ENCODE data around the gene TTC28. TPM values are rescaled to one million over a fixed set of nuclear protein-coding genes. Genes with fewer than 3 reads are reported as not detected.

Gene TTC28
- total and polyA plus RNA-seq, 12 donors, result 3.4 to 75.6 (median 28.6) TPM

DNA sequence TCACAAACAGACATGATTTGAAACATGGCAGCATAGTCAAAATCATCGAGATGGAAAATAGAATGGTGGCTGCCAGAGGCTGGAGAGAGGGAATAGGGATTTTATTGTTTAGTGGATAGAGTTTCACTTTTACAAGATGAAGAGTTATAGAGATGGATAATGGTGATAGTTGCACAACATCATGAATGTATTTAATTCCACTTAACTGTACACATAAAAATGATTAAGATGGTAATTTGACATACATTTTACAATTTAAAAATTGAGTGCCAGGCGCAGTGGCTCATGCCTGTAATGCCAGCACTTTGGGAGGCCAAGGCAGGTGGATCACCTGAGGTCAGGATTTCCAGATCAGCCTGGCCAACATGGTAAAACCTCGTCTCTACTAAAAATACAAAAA is 21.2 kb downstream of the TTC28 start:
- no peak for TF ChIP-seq POLR2A (IDR thresholded peaks at IDR 0.05)
- TF ChIP-seq, protein P1, sequence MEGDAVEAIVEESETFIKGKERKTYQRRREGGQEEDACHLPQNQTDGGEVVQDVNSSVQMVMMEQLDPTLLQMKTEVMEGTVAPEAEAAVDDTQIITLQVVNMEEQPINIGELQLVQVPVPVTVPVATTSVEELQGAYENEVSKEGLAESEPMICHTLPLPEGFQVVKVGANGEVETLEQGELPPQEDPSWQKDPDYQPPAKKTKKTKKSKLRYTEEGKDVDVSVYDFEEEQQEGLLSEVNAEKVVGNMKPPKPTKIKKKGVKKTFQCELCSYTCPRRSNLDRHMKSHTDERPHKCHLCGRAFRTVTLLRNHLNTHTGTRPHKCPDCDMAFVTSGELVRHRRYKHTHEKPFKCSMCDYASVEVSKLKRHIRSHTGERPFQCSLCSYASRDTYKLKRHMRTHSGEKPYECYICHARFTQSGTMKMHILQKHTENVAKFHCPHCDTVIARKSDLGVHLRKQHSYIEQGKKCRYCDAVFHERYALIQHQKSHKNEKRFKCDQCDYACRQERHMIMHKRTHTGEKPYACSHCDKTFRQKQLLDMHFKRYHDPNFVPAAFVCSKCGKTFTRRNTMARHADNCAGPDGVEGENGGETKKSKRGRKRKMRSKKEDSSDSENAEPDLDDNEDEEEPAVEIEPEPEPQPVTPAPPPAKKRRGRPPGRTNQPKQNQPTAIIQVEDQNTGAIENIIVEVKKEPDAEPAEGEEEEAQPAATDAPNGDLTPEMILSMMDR (IDR thresholded peaks at IDR 0.05), result no peak
- no peak for DNase-seq
- intact Hi-C loops (cut with DNase I), result no loop called here
- no peaks in the 10 kb centered on the region for H3K9me3 ChIP-seq (replicated peaks in 1 of 3)
- H3K27ac ChIP-seq, result no peak overlapping the region
- H3K4me1 ChIP-seq (replicated peaks in 1 of 2), result no peaks in the 10 kb centered on the region
- H3K36me3 ChIP-seq (replicated peaks in 1 of 2), result no peaks in the 10 kb centered on the region
- H3K27me3 ChIP-seq, result no peaks in the 10 kb centered on the region
- 91% methylated on average over 3 of the region's 3 CpGs for WGBS, 4 donors
- no peak overlapping the region for H3K4me3 ChIP-seq

DNA sequence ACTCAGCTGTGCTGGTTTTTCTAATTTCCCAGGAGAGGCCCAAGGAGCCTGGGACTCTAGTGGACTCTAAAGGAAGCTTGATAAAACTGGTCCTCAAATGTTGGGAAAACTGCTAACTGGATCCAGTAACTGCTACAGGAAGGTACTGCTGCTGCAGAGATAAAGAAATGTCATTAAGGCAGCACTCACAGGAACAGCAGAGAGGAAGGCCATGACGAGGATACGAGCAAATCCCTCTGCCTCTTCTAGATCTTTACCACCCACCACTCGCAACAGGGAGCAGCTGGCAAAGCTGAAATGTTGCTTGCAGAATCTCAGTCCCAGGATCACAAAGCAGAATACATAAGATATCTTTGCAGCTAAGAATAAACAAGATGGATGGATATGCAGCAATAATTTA is 23.5 kb downstream of the TTC28 start:
- no peak for DNase-seq
- TF ChIP-seq, protein P1 (IDR thresholded peaks at IDR 0.05), result no peak
- no peak for TF ChIP-seq POLR2A (IDR thresholded peaks at IDR 0.05)
- Histone ChIP-seq H3K4me3 (no peak overlapping the region), H3K27me3 (no peaks in the 10 kb centered on the region), H3K4me1 (replicated peaks in 1 of 2) (no peaks in the 10 kb centered on the region), H3K27ac (no peak overlapping the region), H3K36me3 (replicated peaks in 1 of 2) (no peaks in the 10 kb centered on the region), H3K9me3 (replicated peaks in 1 of 3) (no peaks in the 10 kb centered on the region)
- 67 to 80% (median 74%) methylated on average over 3 of the region's 3 CpGs for WGBS, 4 donors
- intact Hi-C loops (cut with DNase I), result no loop called here

DNA sequence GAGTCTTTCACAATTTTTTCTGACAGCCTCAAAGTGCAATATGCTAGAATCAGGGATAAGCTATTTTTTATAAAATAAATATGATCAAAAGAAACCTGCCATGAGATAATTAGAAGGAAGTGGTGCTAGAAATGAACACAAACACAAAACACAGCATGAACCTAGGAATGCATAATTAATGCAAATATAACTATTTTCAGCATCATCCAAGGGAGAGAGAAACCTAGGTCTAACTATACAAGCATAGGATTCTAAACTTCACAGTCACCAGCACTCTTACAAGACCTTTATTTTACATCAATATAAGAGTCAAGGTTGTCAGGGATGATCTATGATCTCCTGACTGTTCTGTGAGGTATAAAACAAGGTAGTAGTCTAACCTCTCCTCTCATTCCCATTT is 29.2 kb downstream of the TTC28 start:
- H3K4me3 ChIP-seq, result no peak overlapping the region
- no peaks in the 10 kb centered on the region for H3K9me3 ChIP-seq (replicated peaks in 1 of 3)
- no peaks in the 10 kb centered on the region for H3K27me3 ChIP-seq
- H3K4me1 ChIP-seq (replicated peaks in 1 of 2), result no peaks in the 10 kb centered on the region
- H3K36me3 ChIP-seq (replicated peaks in 1 of 2), result no peaks in the 10 kb centered on the region
- no peak for DNase-seq
- intact Hi-C loops (cut with DNase I), result no loop called here
- TF ChIP-seq, protein P1 (IDR thresholded peaks at IDR 0.05), result no peak
- no peak for TF ChIP-seq POLR2A (IDR thresholded peaks at IDR 0.05)
- no peak overlapping the region for H3K27ac ChIP-seq

DNA sequence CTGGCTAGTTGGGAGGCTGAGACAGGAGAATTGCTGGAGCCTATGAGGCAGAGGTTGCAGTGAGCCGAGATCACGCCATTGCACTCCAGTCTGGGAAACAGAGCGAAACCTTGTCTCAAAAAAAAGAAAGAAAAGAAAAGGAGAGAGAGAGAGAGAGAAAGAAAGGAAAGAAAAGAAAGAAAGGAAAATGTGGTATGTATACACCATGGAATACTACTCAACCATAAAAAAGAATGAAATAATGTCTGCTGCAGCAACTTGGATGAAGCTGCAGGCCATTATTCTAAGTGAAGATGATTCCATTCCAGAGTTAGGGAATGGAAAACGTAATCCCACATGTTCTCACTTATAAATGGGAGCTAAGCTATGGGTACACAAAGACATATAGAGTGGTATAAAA is 30.8 kb downstream of the TTC28 start:
- Histone ChIP-seq H3K36me3 (replicated peaks in 1 of 2) (no peaks in the 10 kb centered on the region), H3K27me3 (no peaks in the 10 kb centered on the region), H3K4me1 (replicated peaks in 1 of 2) (no peaks in the 10 kb centered on the region), H3K27ac (no peak overlapping the region), H3K9me3 (replicated peaks in 1 of 3) (no peaks in the 10 kb centered on the region), H3K4me3 (no peak overlapping the region)
- intact Hi-C loops (cut with DNase I), result no loop called here
- DNase-seq, result no peak
- TF ChIP-seq POLR2A (IDR thresholded peaks at IDR 0.05), result no peak
- TF ChIP-seq, protein P1 (IDR thresholded peaks at IDR 0.05), result no peak
- WGBS, 4 donors, result 97 to 99% (median 97%) methylated on average over 4 of the region's 4 CpGs
